ENCODE measurements around the gene HSDL2. TPM values are rescaled to one million over a fixed set of nuclear protein-coding genes. Genes with fewer than 3 reads are reported as not detected.
A peak's percentile ranks its signal among the peaks of the same experiment; 100 is the strongest.

HSDL2 gene
- total and polyA plus RNA-seq, 2 experiments from 2014 or later = 43.8 to 46.4 TPM

DNA sequence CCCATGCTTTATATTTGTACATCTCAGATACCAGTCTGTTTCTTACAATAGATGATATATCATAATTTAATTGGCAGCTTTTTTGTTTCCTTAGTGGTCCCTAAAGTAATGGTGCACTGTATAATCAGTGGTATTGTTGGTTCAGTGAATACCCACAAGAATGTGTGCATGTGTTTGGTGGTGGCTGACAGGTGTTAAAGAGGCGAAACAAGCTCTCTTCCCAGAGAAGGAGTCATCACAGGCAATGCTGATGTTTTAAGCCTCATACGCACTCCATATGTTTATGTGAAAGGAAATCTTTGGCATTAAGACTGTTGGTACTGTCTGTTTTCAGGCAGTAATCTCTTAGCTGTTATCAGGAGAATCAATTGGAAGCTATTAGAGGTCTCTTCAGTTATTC, 57.5 kb downstream of the HSDL2 start:
- DNase-seq (ENCODE audit: low read depth in 1 of 2, low spot score in 1 of 2) = no peak
- TF ChIP-seq, protein P1, sequence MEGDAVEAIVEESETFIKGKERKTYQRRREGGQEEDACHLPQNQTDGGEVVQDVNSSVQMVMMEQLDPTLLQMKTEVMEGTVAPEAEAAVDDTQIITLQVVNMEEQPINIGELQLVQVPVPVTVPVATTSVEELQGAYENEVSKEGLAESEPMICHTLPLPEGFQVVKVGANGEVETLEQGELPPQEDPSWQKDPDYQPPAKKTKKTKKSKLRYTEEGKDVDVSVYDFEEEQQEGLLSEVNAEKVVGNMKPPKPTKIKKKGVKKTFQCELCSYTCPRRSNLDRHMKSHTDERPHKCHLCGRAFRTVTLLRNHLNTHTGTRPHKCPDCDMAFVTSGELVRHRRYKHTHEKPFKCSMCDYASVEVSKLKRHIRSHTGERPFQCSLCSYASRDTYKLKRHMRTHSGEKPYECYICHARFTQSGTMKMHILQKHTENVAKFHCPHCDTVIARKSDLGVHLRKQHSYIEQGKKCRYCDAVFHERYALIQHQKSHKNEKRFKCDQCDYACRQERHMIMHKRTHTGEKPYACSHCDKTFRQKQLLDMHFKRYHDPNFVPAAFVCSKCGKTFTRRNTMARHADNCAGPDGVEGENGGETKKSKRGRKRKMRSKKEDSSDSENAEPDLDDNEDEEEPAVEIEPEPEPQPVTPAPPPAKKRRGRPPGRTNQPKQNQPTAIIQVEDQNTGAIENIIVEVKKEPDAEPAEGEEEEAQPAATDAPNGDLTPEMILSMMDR (IDR thresholded peaks at IDR 0.05; ENCODE audit: low read depth, low read length) = no peak
- H3K27ac ChIP-seq = no peak overlapping the region

DNA sequence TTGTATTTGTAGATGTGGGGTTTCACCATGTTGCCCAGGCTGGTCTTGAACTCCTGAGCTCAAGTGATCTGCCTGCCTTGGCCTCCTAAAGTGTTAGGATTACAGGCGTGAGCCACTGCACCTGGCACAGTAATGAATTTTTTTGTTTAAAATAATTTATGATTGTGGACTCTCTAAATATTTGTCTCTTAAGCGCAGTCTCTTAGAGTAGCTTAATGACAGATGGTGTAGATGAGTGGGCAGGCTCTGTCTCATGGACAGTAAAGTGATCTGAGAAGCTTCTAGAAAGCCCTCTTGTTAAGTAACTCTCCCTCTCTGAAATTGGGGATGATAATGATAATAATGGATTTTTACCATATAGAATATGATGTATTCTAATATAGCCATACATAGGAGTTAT, 59.3 kb downstream of the HSDL2 start:
- peaks cover 6% of the 10 kb centered on the region for H3K36me3 ChIP-seq
- H3K4me1 ChIP-seq (ENCODE audit: low read depth) = no peaks in the 10 kb centered on the region
- H3K27me3 ChIP-seq = no peaks in the 10 kb centered on the region
- DNase-seq (ENCODE audit: low read depth in 1 of 2, low spot score in 1 of 2) = no peak
- H3K27ac ChIP-seq = no peak overlapping the region
- H3K9me3 ChIP-seq (ENCODE audit: low read depth) = no peaks in the 10 kb centered on the region
- H3K4me3 ChIP-seq = no peak overlapping the region
- TF ChIP-seq, protein P1 (IDR thresholded peaks at IDR 0.05; ENCODE audit: low read depth, low read length) = no peak

More for the DNA sequence above, 57.5 kb downstream of the HSDL2 start:
- Histone ChIP-seq H3K4me1 (ENCODE audit: low read depth) (no peaks in the 10 kb centered on the region), H3K36me3 (peaks cover 6% of the 10 kb centered on the region), H3K27me3 (no peaks in the 10 kb centered on the region), H3K4me3 (no peak overlapping the region), H3K9me3 (ENCODE audit: low read depth) (no peaks in the 10 kb centered on the region)

DNA sequence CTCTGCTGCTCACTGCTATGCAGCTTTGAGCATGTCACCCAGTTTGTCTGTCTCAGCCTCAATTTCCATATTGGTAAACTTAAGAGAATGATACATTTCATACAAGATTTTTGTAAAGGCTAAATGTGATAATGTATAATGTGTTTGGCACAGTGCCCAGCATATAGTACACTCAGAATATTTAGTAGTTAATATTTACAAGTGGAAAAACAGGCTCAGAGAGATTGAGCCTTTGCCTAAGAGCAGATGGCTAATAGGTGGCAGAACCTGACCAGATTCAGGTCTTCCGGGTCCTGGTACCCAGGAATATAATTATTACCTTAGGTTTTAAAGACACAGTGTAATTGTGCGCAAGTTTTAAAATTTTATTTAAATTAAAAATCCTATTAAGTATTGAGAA, 59.9 kb downstream of the HSDL2 start:
- H3K4me1 ChIP-seq (ENCODE audit: low read depth) = no peaks in the 10 kb centered on the region
- TF ChIP-seq, protein P1 (IDR thresholded peaks at IDR 0.05; ENCODE audit: low read depth, low read length) = no peak
- no peak for DNase-seq (ENCODE audit: low read depth in 1 of 2, low spot score in 1 of 2)
- no peak overlapping the region for H3K4me3 ChIP-seq
- no peak overlapping the region for H3K27ac ChIP-seq
- H3K9me3 ChIP-seq (ENCODE audit: low read depth) = no peaks in the 10 kb centered on the region
- peaks cover 6% of the 10 kb centered on the region for H3K36me3 ChIP-seq
- H3K27me3 ChIP-seq = no peaks in the 10 kb centered on the region

DNA sequence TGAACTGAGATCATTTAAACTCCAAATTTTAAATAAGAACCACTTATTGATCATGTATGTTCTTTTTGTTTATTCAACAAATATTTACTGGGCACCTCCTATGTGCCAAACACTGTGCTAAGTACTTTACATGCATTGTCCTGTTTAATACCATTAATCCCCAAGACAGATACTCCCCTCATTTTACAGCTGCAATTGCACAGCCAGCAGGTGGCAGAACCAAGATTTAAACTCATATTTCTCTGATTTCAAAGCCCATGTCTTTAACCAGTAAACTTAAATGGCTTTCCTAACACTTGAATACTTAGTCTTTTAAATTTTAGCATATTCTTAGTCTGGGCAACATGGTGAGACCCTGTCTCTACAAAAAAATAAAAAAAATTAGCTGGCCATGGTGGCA, 63.3 kb downstream of the HSDL2 start:
- H3K9me3 ChIP-seq (ENCODE audit: low read depth) = no peaks in the 10 kb centered on the region
- H3K4me3 ChIP-seq = no peak overlapping the region
- no peaks in the 10 kb centered on the region for H3K27me3 ChIP-seq
- peaks cover 8% of the 10 kb centered on the region for H3K36me3 ChIP-seq
- DNase-seq (ENCODE audit: low read depth in 1 of 2, low spot score in 1 of 2) = peak in 1 of 2 donors; percentile 41
- no peaks in the 10 kb centered on the region for H3K4me1 ChIP-seq (ENCODE audit: low read depth)
- no peak overlapping the region for H3K27ac ChIP-seq
- TF ChIP-seq, protein P1 (IDR thresholded peaks at IDR 0.05; ENCODE audit: low read depth, low read length) = peak; percentile 56

DNA sequence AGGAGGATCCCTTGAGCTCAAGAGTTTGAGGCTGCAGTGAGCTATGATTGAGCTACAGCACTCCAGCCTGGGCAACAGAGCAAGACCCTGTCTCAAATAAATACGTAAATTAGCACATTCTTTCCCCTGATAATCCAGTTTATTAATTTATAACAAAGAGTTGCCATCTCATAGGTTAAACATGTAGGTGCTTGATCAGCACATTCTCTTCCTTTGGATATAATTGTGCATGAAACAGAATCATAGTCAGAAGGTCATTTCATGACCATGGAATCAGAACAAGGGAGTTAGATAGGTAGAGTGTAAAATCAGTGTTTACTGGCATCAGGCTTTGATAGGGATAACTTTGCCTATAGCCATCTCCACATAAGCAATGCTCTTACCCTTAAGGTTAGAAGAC, 63.7 kb downstream of the HSDL2 start:
- H3K4me1 ChIP-seq (ENCODE audit: low read depth) = no peaks in the 10 kb centered on the region
- no peaks in the 10 kb centered on the region for H3K27me3 ChIP-seq
- H3K4me3 ChIP-seq = no peak overlapping the region
- H3K9me3 ChIP-seq (ENCODE audit: low read depth) = no peaks in the 10 kb centered on the region
- peaks cover 8% of the 10 kb centered on the region for H3K36me3 ChIP-seq
- no peak overlapping the region for H3K27ac ChIP-seq
- TF ChIP-seq, protein P1 (IDR thresholded peaks at IDR 0.05; ENCODE audit: low read depth, low read length) = no peak
- DNase-seq (ENCODE audit: low read depth in 1 of 2, low spot score in 1 of 2) = no peak

DNA sequence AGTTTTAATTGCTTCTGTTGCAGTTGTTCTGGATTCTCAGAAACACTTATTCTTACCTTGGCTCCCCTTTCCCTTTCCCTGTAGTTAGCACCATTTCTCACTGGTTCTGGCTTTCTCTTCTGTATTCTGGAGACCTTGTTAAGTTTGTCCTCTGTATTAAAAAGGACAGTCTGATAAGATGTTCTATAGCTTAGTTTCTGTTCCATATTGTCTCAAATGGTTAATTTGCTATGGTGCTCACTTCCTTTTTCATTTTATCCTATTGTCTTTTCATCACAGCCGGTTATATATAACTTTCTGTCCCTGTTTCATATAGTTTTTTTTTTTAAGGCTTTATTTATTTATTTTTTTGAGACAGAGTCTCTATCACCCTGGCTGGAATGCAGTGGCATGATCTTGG, 65.3 kb downstream of the HSDL2 start:
- Histone ChIP-seq H3K9me3 (ENCODE audit: low read depth) (no peaks in the 10 kb centered on the region), H3K27me3 (no peaks in the 10 kb centered on the region), H3K4me3 (no peak overlapping the region), H3K36me3 (peaks cover 3% of the 10 kb centered on the region), H3K27ac (no peak overlapping the region), H3K4me1 (ENCODE audit: low read depth) (no peaks in the 10 kb centered on the region)
- TF ChIP-seq, protein P1 (IDR thresholded peaks at IDR 0.05; ENCODE audit: low read depth, low read length) = no peak
- no peak for DNase-seq (ENCODE audit: low read depth in 1 of 2, low spot score in 1 of 2)
